H9 (cell line): ENCODE data around the gene CDRT4. TPM values are rescaled to one million over a fixed set of nuclear protein-coding genes. Genes with fewer than 3 reads are reported as not detected.

ENCODE experiments used
- DNase-seq: peaks from one replicate; pipeline ENCODE4 v3.0.0-alpha.2; 2017
- H2AFZ ChIP-seq: one replicate; pipeline ENCODE4 v1.6.1; 2013; ENCODE audit warnings: mild to moderate bottlenecking, low read length, control low read depth, moderate library complexity
- H2AK5ac ChIP-seq: 2 replicates; pipeline ENCODE4 v1.6.1; 2013; ENCODE audit warnings: low read length, control low read depth, mixed read lengths; ENCODE audit not compliant: insufficient read length
- H2BK120ac ChIP-seq: one replicate; pipeline ENCODE4 v1.6.1; 2013; ENCODE audit warnings: low read depth, mild to moderate bottlenecking, low read length, control low read depth, inconsistent platforms; ENCODE audit not compliant: poor library complexity, severe bottlenecking
- H2BK12ac ChIP-seq: 2 replicates; pipeline ENCODE4 v1.6.1; 2013; ENCODE audit warnings: low read length, control low read depth, mixed read lengths, low read depth; ENCODE audit not compliant: insufficient read length
- H2BK15ac ChIP-seq: 2 replicates; pipeline ENCODE4 v1.6.1; 2013; ENCODE audit warnings: low read depth, low read length, control low read depth
- H2BK20ac ChIP-seq: one replicate; pipeline ENCODE4 v1.6.1; 2013; ENCODE audit warnings: low read depth, mild to moderate bottlenecking, low read length, control low read depth, inconsistent platforms; ENCODE audit not compliant: poor library complexity, severe bottlenecking
- H2BK5ac ChIP-seq: 2 replicates; pipeline ENCODE4 v1.6.1; 2013; ENCODE audit warnings: low read length, control low read depth, mixed read lengths; ENCODE audit not compliant: insufficient read length
- H3K14ac ChIP-seq: 2 replicates; pipeline ENCODE4 v1.6.1; 2013; ENCODE audit warnings: low read length, control low read depth; ENCODE audit not compliant: insufficient read depth
- H3K18ac ChIP-seq: 2 replicates; pipeline ENCODE4 v1.6.1; 2013; ENCODE audit warnings: low read depth, mild to moderate bottlenecking, mixed read lengths, low read length, control low read depth; ENCODE audit not compliant: insufficient read length
- H3K23ac ChIP-seq: 2 replicates; pipeline ENCODE4 v1.6.1; 2013; ENCODE audit warnings: low read length, control low read depth, mixed read lengths, low read depth; ENCODE audit not compliant: insufficient read length
- H3K23me2 ChIP-seq: 2 replicates; pipeline ENCODE4 v1.6.1; 2013; ENCODE audit warnings: low read depth, mild to moderate bottlenecking, mixed read lengths, low read length, control low read depth; ENCODE audit not compliant: insufficient read length, poor library complexity, severe bottlenecking
- H3K27ac ChIP-seq: 2 replicates; pipeline ENCODE4 v1.5.1; 2013; ENCODE audit warnings: low read length, control low read depth, mixed read lengths, low read depth; ENCODE audit not compliant: insufficient read length
- H3K27me3 ChIP-seq: 2 replicates; pipeline ENCODE4 v1.6.1; 2013; ENCODE audit warnings: low read length, control low read depth, inconsistent platforms; ENCODE audit not compliant: insufficient read depth
- H3K4ac ChIP-seq: 2 replicates; pipeline ENCODE4 v1.6.1; 2013; ENCODE audit warnings: low read depth, mild to moderate bottlenecking, control low read depth, inconsistent platforms, low read length, moderate library complexity
- H3K4me1 ChIP-seq: 2 replicates; pipeline ENCODE4 v1.6.1; 2013; ENCODE audit warnings: low read length, control low read depth, inconsistent platforms; ENCODE audit not compliant: insufficient read depth
- H3K4me2 ChIP-seq: 2 replicates; pipeline ENCODE4 v1.6.1; 2013; ENCODE audit warnings: low read length, control low read depth, mixed read lengths; ENCODE audit not compliant: insufficient read length, insufficient read depth
- H3K56ac ChIP-seq: 2 replicates; pipeline ENCODE4 v1.6.1; 2013; ENCODE audit warnings: low read depth, mild to moderate bottlenecking, mixed read lengths, low read length, control low read depth; ENCODE audit not compliant: insufficient read length
- H3K79me1 ChIP-seq: 2 replicates; pipeline ENCODE4 v1.6.1; 2013; ENCODE audit warnings: low read depth, mild to moderate bottlenecking, moderate library complexity, low read length, control low read depth, inconsistent platforms; ENCODE audit not compliant: insufficient read depth, poor library complexity, severe bottlenecking
- H3K79me2 ChIP-seq: 2 replicates; pipeline ENCODE4 v1.6.1; 2013; ENCODE audit warnings: low read length, control low read depth, inconsistent platforms; ENCODE audit not compliant: insufficient read depth
- H3K9ac ChIP-seq: 2 replicates; pipeline ENCODE4 v1.6.1; 2013; ENCODE audit warnings: low read length, control low read depth, mixed read lengths; ENCODE audit not compliant: insufficient read length; ENCODE audit errors: extremely low read depth
- H3K9me3 ChIP-seq: one replicate; pipeline ENCODE4 v1.6.1; 2013; ENCODE audit warnings: low read depth, low read length, inconsistent platforms; ENCODE audit not compliant: control insufficient read depth
- H3T11ph ChIP-seq: one replicate; pipeline ENCODE4 v1.6.1; 2013; ENCODE audit warnings: mild to moderate bottlenecking, low read length, control low read depth, inconsistent platforms
- H4K20me1 ChIP-seq: one replicate; pipeline ENCODE4 v1.6.1; 2013; ENCODE audit not compliant: control insufficient read depth, insufficient read length, insufficient read depth
- H4K5ac ChIP-seq: 2 replicates; pipeline ENCODE4 v1.6.1; 2013; ENCODE audit warnings: low read depth, mild to moderate bottlenecking, mixed read lengths, low read length, control low read depth; ENCODE audit not compliant: insufficient read length
- H4K8ac ChIP-seq: replicated peaks from 2 replicates; pipeline ENCODE4 v1.6.1; 2013; ENCODE audit warnings: low read length, control low read depth, mixed read lengths, low read depth; ENCODE audit not compliant: insufficient read length
- H4K91ac ChIP-seq: 2 replicates; pipeline ENCODE4 v1.6.1; 2013; ENCODE audit warnings: low read depth, mild to moderate bottlenecking, moderate library complexity, mixed read lengths, low read length, control low read depth; ENCODE audit not compliant: insufficient read length
- H3K27ac Mint-ChIP-seq, 3 experiments: 2 replicates in 2 of 3; 3 replicates in 1 of 3; pipeline ENCODE4 v1.8.0; 2020 to 2021; ENCODE audit warnings: mixed read lengths in 3 of 3, mild to moderate bottlenecking in 1 of 3, moderate library complexity in 1 of 3
- H3K27me3 Mint-ChIP-seq: 2 replicates; pipeline ENCODE4 v1.8.0; 2021; ENCODE audit warnings: low read depth, mild to moderate bottlenecking, moderate library complexity, mixed read lengths
- H3K36me3 Mint-ChIP-seq, 3 experiments: 2 replicates in 2 of 3; 3 replicates in 1 of 3; pipeline ENCODE4 v1.8.0; 2020 to 2021; ENCODE audit warnings: low read depth in 3 of 3, mixed read lengths in 3 of 3; ENCODE audit not compliant: insufficient read depth in 1 of 3
- H3K4me1 Mint-ChIP-seq, 2 experiments: 2 replicates each; pipeline ENCODE4 v1.8.0; 2020; ENCODE audit warnings: mixed read lengths in 2 of 2
- H3K4me3 Mint-ChIP-seq, 2 experiments: 2 replicates in 1 of 2; 3 replicates in 1 of 2; pipeline ENCODE4 v1.8.0; 2020 to 2021; ENCODE audit warnings: mild to moderate bottlenecking in 2 of 2, mixed read lengths in 2 of 2, moderate library complexity in 1 of 2
- H3K9me3 Mint-ChIP-seq, 2 experiments: 2 replicates in 1 of 2; 3 replicates in 1 of 2; pipeline ENCODE4 v1.8.0; 2020; ENCODE audit warnings: mild to moderate bottlenecking in 2 of 2, mixed read lengths in 2 of 2, moderate library complexity in 1 of 2
- CTCF ChIP-seq: fragments of 200-600 bp; sonication (generic); conservative IDR thresholded peaks from 3 replicates; pipeline ENCODE4 v1.8.0; 2021; ENCODE audit warnings: antibody characterized with exemption, mild to moderate bottlenecking
- WGBS: extraction: QIAGEN DNeasy Blood & Tissue Kit; methylation state at CpG from one replicate; pipeline ENCODE4 v1.1.7; 2013; ENCODE audit warnings: missing lambda C conversion rate, low lambda C conversion rate, mixed read lengths; ENCODE audit not compliant: insufficient read length; ENCODE audit errors: extremely low coverage; 5-methylcytosine and 5-hydroxymethylcytosine counted together
- total RNA-seq: library from RNA; stranded (reverse); gene quantifications from 2 replicates; pipeline ENCODE4 v1.2.1, GENCODE V29; 2021

The CDRT4 gene
- total RNA-seq, 1 experiment from 2014 or later, result 3.8 TPM

GRCh38 chr17:15498107-15498506 lies 30.7 kb upstream of the CDRT4 start:
- Histone ChIP-seq H3K9ac (no peak overlapping the region), H2BK15ac (no peak overlapping the region)

More at GRCh38 chr17:15498107-15498506, 30.7 kb upstream of the CDRT4 start:
- no peak overlapping the region for H3K27ac ChIP-seq
- H2AK5ac ChIP-seq, result no peak overlapping the region
- H3K36me3 Mint-ChIP-seq, result peaks cover 29 to 57% (median 39%) of the 10 kb centered on the region in 3 experiments
- H3K27me3 ChIP-seq, result no peaks in the 10 kb centered on the region
- H4K91ac ChIP-seq, result no peak overlapping the region
- no CpG with 5 or more reads among the region's 2 CpGs for WGBS
- no peak overlapping the region for H3K56ac ChIP-seq
- no peak overlapping the region for H3K4ac ChIP-seq
- H3K79me1 ChIP-seq, result no peaks in the 10 kb centered on the region
- H3T11ph ChIP-seq, result no peak overlapping the region
- H4K8ac ChIP-seq, result no peak overlapping the region
- H4K5ac ChIP-seq, result no peak overlapping the region
- H3K79me2 ChIP-seq, result no peaks in the 10 kb centered on the region
- H2BK20ac ChIP-seq, result no peak overlapping the region
- peaks cover 12 to 13% of the 10 kb centered on the region in 2 experiments for H3K4me1 Mint-ChIP-seq
- no peak overlapping the region for H2BK5ac ChIP-seq
- no peaks in the 10 kb centered on the region for H4K20me1 ChIP-seq
- no peak overlapping the region for H3K4me3 Mint-ChIP-seq
- H3K4me1 ChIP-seq, result no peaks in the 10 kb centered on the region; the same call in 1 of the 2 replicates
- DNase-seq, result peak; percentile 47
- H3K27ac Mint-ChIP-seq, result no peak overlapping the region
- no peaks in the 10 kb centered on the region for H3K23me2 ChIP-seq
- H3K27me3 Mint-ChIP-seq, result no peaks in the 10 kb centered on the region
- H2BK12ac ChIP-seq, result no peak overlapping the region
- H2AFZ ChIP-seq, result no peak overlapping the region
- no peaks in the 10 kb centered on the region; a peak in 1 of 5 replicates for H3K9me3 Mint-ChIP-seq
- no peak overlapping the region for H3K23ac ChIP-seq
- H3K4me2 ChIP-seq, result no peak overlapping the region
- no peak for TF ChIP-seq CTCF
- H2BK120ac ChIP-seq, result no peak overlapping the region
- no peaks in the 10 kb centered on the region for H3K9me3 ChIP-seq
- no peak overlapping the region for H3K14ac ChIP-seq
- H3K18ac ChIP-seq, result no peak overlapping the region
